Esophagus squamous epithelium (tissue), 5 donors: ENCODE data around the gene LDHAL6B. TPM values are rescaled to one million over a fixed set of nuclear protein-coding genes. Genes with fewer than 3 reads are reported as not detected.

ENCODE experiments used
- DNase-seq: peaks from one replicate; lab custom pipeline; 2025; lab: John Stamatoyannopoulos, UW
- H3K27ac ChIP-seq, 4 donors: fragments of 200-600 bp; sonication (generic); one replicate each; pipeline ENCODE4 v1.5.1; 2016 to 2019; ENCODE audit warnings: mild to moderate bottlenecking in 1 of 4
- H3K27me3 ChIP-seq, 4 donors: fragments of 200-600 bp; sonication (generic); 1 replicate in 3 of 4; 2 replicates in 1 of 4; pipeline versions ENCODE4 v1.5.1 to v1.6.0; 2017 to 2021; ENCODE audit warnings: antibody characterized with exemption in 1 of 4
- H3K36me3 ChIP-seq, 3 donors: fragments of 200-600 bp; sonication (generic); one replicate each; pipeline ENCODE4 v1.5.1; 2016 to 2019
- H3K4me1 ChIP-seq, 3 donors: fragments of 200-600 bp; sonication (generic); one replicate each; pipeline ENCODE4 v1.5.1; 2017 to 2019
- H3K4me3 ChIP-seq, 4 donors: fragments of 200-600 bp; sonication (generic); 1 replicate in 3 of 4; 2 replicates in 1 of 4; pipeline ENCODE4 v1.5.1; 2016 to 2019; ENCODE audit warnings: mild to moderate bottlenecking in 2 of 4, moderate library complexity in 1 of 4
- H3K9me3 ChIP-seq, 3 donors: fragments of 200-600 bp; sonication (generic); one replicate each; pipeline ENCODE4 v1.5.1; 2016 to 2019
- CTCF ChIP-seq, 6 experiments: fragments of 450-650 bp in 4 of 6; fragments of 200-600 bp in 2 of 6; sonication (generic) in 2 of 6; IDR thresholded peaks; one replicate each; pipeline ENCODE4 v1.5.1; 2016 to 2019; ENCODE audit warnings: antibody characterized with exemption in 6 of 6, mild to moderate bottlenecking in 4 of 6, moderate library complexity in 4 of 6
- POLR2A ChIP-seq, 4 donors: fragments of 450-650 bp; IDR thresholded peaks; one replicate each; pipeline ENCODE4 v1.6.1; 2017; ENCODE audit warnings: antibody characterized with exemption in 4 of 4, mild to moderate bottlenecking in 4 of 4, moderate library complexity in 3 of 4
- WGBS, 2 donors: methylation state at CpG; one replicate each; pipeline ENCODE4 v1.1.5; 2018; 5-methylcytosine and 5-hydroxymethylcytosine counted together
- intact Hi-C: fragments of 100-400 bp; cut with DNase I; formaldehyde crosslinking; loops from one replicate; pipeline ENCODE4 v1.15.0; 2022
- total RNA-seq, 4 donors: library from RNA; depleted of rRNA; stranded (reverse); fragments of >200 nt; gene quantifications; one replicate each; pipeline ENCODE4 v1.1.0, GENCODE V29; 2016
- donor health status: DM: yes; HTN: yes; CAD: no.

Gene LDHAL6B
- total RNA-seq, 4 donors from 2014 or later: not detected

- TF ChIP-seq CTCF (IDR thresholded peaks at IDR 0.05) (no peak), POLR2A (IDR thresholded peaks at IDR 0.05) (no peak)
- intact Hi-C loops: no loop called here
- H3K9me3 ChIP-seq: no peaks in the 10 kb centered on the region
These were observed 38.9 kb downstream of the LDHAL6B start for GRCh38 chr15:59245559-59245958.

GRCh38 chr15:59247364-59247763, 40.7 kb downstream of the LDHAL6B start:
- H3K4me1 ChIP-seq: peaks cover 0 to 20% (median 0%) of the 10 kb centered on the region in 3 donors
- H3K27ac ChIP-seq: no peak overlapping the region
- H3K9me3 ChIP-seq: no peaks in the 10 kb centered on the region
- TF ChIP-seq POLR2A (IDR thresholded peaks at IDR 0.05) (no peak), CTCF (IDR thresholded peaks at IDR 0.05) (peak; percentile 31 to 71 (median 56))
- 14 to 32% methylated on average over 2 of the region's 2 CpGs for WGBS, 2 donors
- no peak for DNase-seq
- H3K4me3 ChIP-seq: no peak overlapping the region
- intact Hi-C loops: no loop called here
- peaks cover 0 to 9% (median 0%) of the 10 kb centered on the region in 3 donors for H3K36me3 ChIP-seq
- H3K27me3 ChIP-seq: no peaks in the 10 kb centered on the region

More at GRCh38 chr15:59245559-59245958, 38.9 kb downstream of the LDHAL6B start:
- Histone ChIP-seq H3K36me3 (peaks cover 0 to 9% (median 0%) of the 10 kb centered on the region in 3 donors), H3K27ac (no peak overlapping the region), H3K4me3 (no peak overlapping the region), H3K27me3 (no peaks in the 10 kb centered on the region), H3K4me1 (peaks cover 0 to 18% (median 0%) of the 10 kb centered on the region in 3 donors)
- DNase-seq: no peak
- 74 to 76% methylated on average over 2 of the region's 2 CpGs for WGBS, 2 donors

- WGBS, 2 donors: 74 to 82% methylated on average over 2 to 5 of the region's 5 CpGs
- Histone ChIP-seq H3K4me1 (peaks cover 0 to 20% (median 0%) of the 10 kb centered on the region in 3 donors), H3K27ac (peak overlapping the region in 2 of 4 donors; percentile 44 to 45), H3K27me3 (no peaks in the 10 kb centered on the region), H3K36me3 (peaks cover 0 to 16% (median 0%) of the 10 kb centered on the region in 3 donors), H3K4me3 (no peak overlapping the region), H3K9me3 (no peaks in the 10 kb centered on the region)
- DNase-seq: no peak
- intact Hi-C loops: loop anchor here (10.0 kb wide), 1 partner anchor 245 kb away; no protein-coding TSS in a partner anchor
- TF ChIP-seq POLR2A (IDR thresholded peaks at IDR 0.05): no peak
- no peak for TF ChIP-seq CTCF (IDR thresholded peaks at IDR 0.05)
These were observed 43.2 kb downstream of the LDHAL6B start for GRCh38 chr15:59249816-59250215.

GRCh38 chr15:59250249-59250648, 43.6 kb downstream of the LDHAL6B start:
- no peak for DNase-seq
- Histone ChIP-seq H3K4me3 (no peak overlapping the region), H3K9me3 (no peaks in the 10 kb centered on the region), H3K4me1 (peaks cover 0 to 20% (median 0%) of the 10 kb centered on the region in 3 donors), H3K27ac (peak overlapping the region in 3 of 4 donors; percentile 44 to 49 (median 45)), H3K36me3 (peaks cover 0 to 16% (median 0%) of the 10 kb centered on the region in 3 donors), H3K27me3 (no peaks in the 10 kb centered on the region)
- WGBS, 2 donors: 71 to 82% methylated on average over 8 to 11 of the region's 13 CpGs
- TF ChIP-seq CTCF (IDR thresholded peaks at IDR 0.05) (no peak), POLR2A (IDR thresholded peaks at IDR 0.05) (no peak)
- intact Hi-C loops: loop anchor here (10.0 kb wide), 1 partner anchor 245 kb away; no protein-coding TSS in a partner anchor

- peak overlapping the region in 2 of 4 donors; percentile 45 to 49 for H3K27ac ChIP-seq
- WGBS, 2 donors: 54 to 70% methylated on average over 7 of the region's 7 CpGs
These were observed 44.6 kb downstream of the LDHAL6B start for GRCh38 chr15:59251001-59251845.

More at GRCh38 chr15:59251001-59251845, 44.6 kb downstream of the LDHAL6B start:
- no peaks in the 10 kb centered on the region for H3K9me3 ChIP-seq
- H3K27me3 ChIP-seq: no peaks in the 10 kb centered on the region
- intact Hi-C loops: loop anchor here (10.0 kb wide), 1 partner anchor 244 kb away; no protein-coding TSS in a partner anchor
- no peak overlapping the region for H3K4me3 ChIP-seq
- H3K4me1 ChIP-seq: peaks cover 0 to 28% (median 4%) of the 10 kb centered on the region in 3 donors
- DNase-seq: no peak
- peaks cover 0 to 24% (median 0%) of the 10 kb centered on the region in 3 donors for H3K36me3 ChIP-seq
- TF ChIP-seq CTCF (IDR thresholded peaks at IDR 0.05) (no peak), POLR2A (IDR thresholded peaks at IDR 0.05) (no peak)
